HEK293T (cell line): ENCODE measurements around the gene PCDHGB4.

Experiments
- BHLHE40 ChIP-seq: fragments of 450-650 bp; IDR thresholded peaks from 2 replicates; pipeline ENCODE4 v1.6.1; 2016; ENCODE audit warnings: mild to moderate bottlenecking, moderate library complexity, borderline replicate concordance
- FOXK2 ChIP-seq: fragments of 450-650 bp; IDR thresholded peaks from 2 replicates; pipeline ENCODE4 v1.6.1; 2016; ENCODE audit warnings: mild to moderate bottlenecking
- SP1 ChIP-seq: fragments of 450-650 bp; IDR thresholded peaks from 2 replicates; pipeline ENCODE4 v1.6.1; 2017
- SUZ12 ChIP-seq: fragments of 450-650 bp; IDR thresholded peaks from 2 replicates; pipeline ENCODE4 v1.6.1; 2016; ENCODE audit warnings: mild to moderate bottlenecking
- ZNF384 ChIP-seq: fragments of 450-650 bp; IDR thresholded peaks from 2 replicates; pipeline ENCODE4 v1.6.1; 2016

GRCh38 chr5:141393267-141393666, 5.8 kb downstream of the PCDHGB4 start:
- no peak for TF ChIP-seq SP1
- TF ChIP-seq BHLHE40, result no peak
- no peak for TF ChIP-seq SUZ12
- TF ChIP-seq FOXK2, result no peak
- TF ChIP-seq ZNF384, result no peak
